ENCODE results near the gene PLCH2.

Gene PLCH2

GRCh38 chr1:2501041-2501819 is 25.1 kb downstream of the PLCH2 start:
- no peak for DNase-seq

- DNase-seq: no peak
Observed at GRCh38 chr1:2501820-2502119, 25.7 kb downstream of the PLCH2 start.

GRCh38 chr1:2502210-2502609 is 26.1 kb downstream of the PLCH2 start:
- no peak for DNase-seq

DNA sequence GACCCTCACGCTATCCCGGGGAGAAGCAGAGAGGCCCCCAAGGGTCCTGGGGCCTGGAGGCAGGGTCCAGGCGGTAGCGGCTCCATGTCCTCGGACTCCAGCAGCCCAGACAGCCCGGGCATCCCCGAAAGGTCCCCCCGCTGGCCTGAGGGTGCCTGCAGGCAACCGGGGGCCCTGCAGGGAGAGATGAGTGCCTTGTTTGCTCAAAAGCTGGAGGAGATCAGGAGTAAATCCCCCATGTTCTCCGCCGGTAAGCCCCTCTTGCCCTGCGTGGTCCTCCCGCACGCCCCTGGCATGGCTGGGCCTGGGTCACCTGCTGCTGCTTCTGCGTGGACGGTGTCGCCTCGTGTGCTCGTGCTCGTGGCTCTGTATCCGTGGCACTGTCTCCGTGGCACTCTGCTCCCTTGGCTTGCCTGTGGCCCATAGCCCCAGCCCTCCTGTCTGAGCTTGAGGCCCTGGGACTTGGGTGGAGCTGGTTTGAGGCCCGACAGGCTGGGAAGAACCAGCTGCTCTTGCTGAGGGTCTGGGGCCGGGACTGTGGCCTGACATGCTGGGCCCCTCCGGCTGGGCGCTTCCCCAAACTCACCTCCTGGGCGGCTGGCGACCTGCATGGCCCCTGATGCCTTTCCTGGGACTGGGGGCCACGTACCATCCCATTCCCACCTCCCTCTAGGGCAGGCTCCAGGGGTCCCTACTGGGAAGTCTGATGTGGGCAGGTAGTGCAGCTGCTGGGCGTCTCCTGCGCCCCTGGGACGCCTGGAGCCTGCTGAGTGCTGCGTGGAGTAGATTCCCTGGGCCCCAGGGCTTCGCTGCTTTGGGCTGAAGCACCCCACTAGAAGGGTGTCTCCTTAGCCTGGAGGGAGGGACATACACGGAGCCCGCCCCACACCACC is 26.8 kb downstream of the PLCH2 start:
- DNase-seq: no peak

GRCh38 chr1:2503554-2504224 is 27.6 kb downstream of the PLCH2 start:
- DNase-seq: no peak

- DNase-seq: no peak
Observed at GRCh38 chr1:2504225-2504948, 28.3 kb downstream of the PLCH2 start.

- no peak for DNase-seq
Observed at GRCh38 chr1:2504949-2505272, 28.8 kb downstream of the PLCH2 start.

DNA sequence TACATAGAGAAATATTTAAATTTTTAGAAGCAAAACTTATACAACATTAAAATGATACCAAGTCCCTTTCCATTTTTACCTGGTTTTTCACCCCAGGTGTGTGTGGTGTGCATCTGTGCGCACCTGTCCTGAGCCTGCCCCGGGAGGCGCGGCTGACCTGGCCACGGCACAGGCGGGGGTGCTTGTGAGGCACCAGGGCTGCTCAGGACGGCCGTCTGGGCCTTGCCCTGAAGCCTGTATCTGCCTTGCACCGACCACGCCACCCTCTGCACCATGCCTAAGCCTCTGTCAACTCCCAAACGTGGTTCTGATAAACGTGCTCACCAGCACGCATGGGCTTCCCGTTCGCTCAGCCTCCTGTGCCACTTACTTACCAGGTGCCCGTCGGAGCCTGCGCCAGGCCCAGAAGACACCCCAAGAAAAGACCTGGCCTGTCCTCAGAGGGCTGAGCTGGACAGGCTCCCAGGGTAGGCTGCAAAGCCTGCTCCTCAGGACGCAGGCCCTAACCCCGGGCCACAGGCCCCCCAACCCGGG is 29.4 kb downstream of the PLCH2 start:
- no peak for DNase-seq

- no peak for DNase-seq
Observed at GRCh38 chr1:2506007-2506860, 30.1 kb downstream of the PLCH2 start.

- no peak for DNase-seq
Observed at GRCh38 chr1:2506901-2507565, 30.9 kb downstream of the PLCH2 start.

DNA sequence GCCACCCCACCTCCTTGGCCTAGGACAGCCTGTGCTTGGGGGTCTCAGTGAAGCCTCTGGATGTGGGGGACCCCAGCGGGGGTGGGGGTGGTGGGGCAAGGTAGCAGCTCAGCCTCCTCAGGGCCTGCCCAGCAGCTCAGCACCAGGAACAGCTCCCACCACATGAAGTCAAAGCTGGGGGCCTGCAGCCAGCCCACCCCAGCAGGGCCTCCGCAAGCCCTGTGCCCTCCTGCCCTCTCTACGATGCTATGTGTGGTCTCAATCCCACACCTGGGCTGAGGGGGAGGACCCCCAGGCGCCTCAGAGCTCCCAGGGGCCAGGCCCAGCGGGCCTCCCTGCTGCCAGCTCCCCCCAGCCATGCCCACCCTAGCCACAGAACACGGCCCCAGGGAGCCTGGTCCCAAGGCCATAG is 31.7 kb downstream of the PLCH2 start:
- no peak for DNase-seq

DNA sequence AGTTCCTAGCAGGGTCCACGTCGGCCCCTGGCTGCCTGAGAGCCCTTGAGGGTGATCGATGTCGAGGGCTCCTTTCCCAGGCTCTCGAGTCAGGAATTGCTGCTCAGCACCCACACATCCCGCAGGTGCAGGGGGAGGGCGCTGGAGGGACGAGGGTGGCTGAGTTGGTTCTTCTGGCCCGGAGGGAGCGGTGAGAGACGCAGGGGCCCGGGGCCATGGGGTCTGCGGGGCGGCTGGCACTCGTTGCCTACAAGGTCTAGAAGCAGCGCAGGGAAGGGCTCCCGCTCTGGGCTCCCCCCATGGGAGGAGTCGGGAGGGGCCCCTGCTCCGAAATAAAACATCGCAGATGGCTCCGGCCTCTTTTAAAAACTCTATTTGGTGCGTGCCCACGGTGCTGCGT is 32.1 kb downstream of the PLCH2 start:
- DNase-seq: no peak

DNA sequence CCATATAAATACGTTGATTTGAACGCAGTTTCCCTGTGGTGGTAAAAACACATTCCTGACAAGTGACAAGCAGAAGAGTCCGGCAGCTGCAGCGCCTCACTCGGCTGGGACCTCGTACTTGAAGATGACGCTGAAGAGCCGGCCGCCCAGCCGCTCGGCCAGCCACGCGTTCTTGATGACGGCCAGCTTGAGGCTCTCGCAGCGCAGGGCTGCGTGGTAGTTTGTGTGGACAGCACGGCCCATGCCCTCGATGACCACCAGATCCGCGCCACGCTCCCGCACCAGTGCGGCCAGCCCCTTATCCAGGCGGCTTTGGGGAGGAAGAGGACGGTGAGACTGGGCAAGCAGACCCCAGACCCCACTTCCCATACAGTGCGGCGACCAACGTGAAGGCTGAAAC is 32.7 kb downstream of the PLCH2 start:
- no peak for DNase-seq

DNA sequence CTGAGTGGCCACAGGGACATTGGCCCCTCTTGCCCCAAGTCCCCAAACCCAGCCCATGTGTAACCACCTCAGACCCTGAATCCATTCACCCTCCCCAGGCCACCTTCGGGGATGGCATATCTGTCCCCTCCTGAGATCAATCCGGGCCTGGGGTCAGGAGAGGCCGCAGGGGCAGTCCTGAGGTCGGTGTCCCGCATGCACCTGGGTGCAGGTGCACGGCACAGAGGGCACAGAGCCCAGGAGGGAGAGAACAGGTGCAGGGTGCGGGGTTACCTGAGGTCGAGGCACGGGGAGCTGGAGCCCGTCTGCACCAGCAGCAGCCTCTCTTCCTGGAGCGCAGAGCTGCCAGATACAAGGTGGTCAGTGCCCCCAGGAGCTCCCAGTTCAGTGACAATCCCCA is 33.5 kb downstream of the PLCH2 start:
- DNase-seq: no peak

DNA sequence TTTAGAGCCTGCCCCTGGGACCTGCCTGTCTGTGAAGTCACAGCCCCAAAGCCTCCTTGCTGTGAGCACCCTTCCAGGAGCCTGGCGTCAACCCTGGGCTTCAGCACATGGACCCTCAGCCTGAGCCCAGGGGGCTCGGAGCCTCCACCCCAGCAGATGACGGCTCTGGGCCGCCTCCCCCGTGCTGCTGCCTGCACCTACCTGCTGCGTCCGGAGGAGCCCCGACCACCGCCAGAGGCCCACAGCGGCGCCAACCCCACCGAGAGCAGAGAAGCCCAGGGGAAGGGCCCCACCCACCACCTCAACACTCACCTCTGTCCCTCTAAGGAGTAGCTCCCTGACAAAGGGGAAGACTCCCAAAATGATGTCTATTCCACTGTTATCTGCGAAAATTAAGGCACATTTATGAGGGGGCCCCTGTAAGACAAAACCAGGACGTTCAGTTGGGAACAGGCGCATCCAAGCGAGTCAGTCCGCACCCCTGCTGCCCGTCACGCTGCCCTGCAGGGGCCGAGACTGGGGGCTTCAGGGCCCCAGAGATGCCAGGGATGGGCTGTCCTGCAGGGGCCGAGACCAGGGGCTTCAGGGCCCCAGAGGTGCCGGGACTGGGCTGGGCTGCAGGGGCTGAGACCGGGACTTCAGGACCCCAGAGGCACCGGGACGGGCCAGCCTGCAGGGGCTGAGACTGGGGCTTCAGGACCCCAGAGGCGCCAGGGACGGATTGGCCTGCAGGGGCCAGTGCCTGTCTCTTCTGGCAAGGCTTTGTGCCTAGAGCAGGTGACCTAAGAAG is 34.5 kb downstream of the PLCH2 start:
- DNase-seq: no peak

- no peak for DNase-seq
Observed at GRCh38 chr1:2512862-2513421, 36.9 kb downstream of the PLCH2 start.

GRCh38 chr1:2513939-2514652 is 38.0 kb downstream of the PLCH2 start:
- no peak for DNase-seq

DNA sequence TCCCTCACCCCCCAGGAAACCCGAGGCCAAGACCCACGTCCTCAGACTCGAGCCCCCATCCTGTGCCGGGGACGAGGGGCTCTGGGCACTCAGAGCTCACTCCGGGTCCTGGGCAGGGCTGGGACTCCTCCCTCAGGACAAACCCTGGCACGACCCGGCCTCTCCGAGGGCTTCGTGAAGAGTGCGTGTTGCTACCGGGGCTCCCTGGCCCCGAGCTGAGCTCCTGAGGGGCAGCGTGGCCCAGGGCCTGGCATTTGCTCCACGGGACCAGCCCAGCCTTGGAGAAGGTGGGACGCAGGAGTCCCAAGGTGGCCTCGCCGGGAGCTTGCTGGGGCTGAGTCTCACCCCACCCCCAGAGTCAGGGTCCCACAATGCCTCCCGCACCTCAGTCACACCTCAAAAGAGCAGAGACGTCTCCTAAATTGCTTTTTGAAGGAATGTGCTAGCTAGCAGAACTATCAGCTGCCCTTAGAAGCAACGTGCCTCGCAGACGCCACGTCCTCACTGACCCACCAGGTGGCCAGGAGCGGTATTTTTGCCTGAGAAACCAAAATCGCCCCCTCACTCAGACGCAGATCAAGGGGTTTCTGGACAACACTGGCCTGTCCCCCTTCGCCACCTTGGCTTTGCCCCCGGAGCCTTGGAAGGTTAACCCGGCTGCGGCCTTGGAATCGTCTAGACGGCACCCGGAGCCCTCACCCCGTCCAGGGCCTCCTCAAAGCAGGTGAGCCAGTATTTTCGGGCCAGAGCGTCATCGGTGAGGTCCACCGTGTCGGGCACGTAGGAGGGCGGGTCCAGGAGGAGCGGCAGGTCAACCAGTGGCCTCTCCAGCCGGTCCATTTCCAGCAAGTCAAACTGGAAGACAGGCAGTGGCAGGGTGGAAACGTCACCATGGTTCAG is 39.0 kb downstream of the PLCH2 start:
- no peak for DNase-seq

DNA sequence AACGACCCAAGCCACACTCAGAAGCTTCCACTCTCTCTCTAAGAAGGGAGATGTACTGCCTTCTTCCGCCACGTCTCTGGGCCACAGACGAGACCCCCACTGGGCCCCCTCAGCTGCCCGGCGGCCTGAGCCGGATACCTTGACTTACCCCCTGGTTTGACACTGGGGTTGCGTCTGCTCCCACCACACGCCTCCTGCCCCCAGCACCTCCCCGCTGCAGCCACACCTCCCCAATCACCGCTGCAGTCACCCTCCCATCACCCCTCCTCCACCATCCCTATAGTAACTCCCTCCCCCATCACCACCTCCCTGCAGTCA is 39.6 kb downstream of the PLCH2 start:
- no peak for DNase-seq

Data from CD4-positive, alpha-beta T cell treated with Interleukin-6 for 4 hours (primary cell).